Thymus (tissue), 11 donors: Measurements from ENCODE around the gene RNPS1. TPM values are rescaled to one million over a fixed set of nuclear protein-coding genes. Genes with fewer than 3 reads are reported as not detected.

ENCODE experiments used
- DNase-seq, 9 donors: peaks; one replicate each; pipeline ENCODE4 v3.0.0-alpha.2; 2013; ENCODE audit warnings: low spot score in 9 of 9, low read depth in 6 of 9, missing footprints in 1 of 9
- H3K27ac ChIP-seq, 2 donors: one replicate each; pipeline ENCODE4 v1.5.1; 2013; ENCODE audit warnings: control low read depth in 1 of 2, low read depth in 1 of 2, low read length in 1 of 2, mild to moderate bottlenecking in 1 of 2, moderate library complexity in 1 of 2
- H3K27me3 ChIP-seq, 2 donors: one replicate each; pipeline ENCODE4 v1.5.1; 2013; ENCODE audit warnings: low read length in 1 of 2; ENCODE audit not compliant: control insufficient read depth in 2 of 2, insufficient read depth in 1 of 2
- H3K36me3 ChIP-seq, 2 donors: one replicate each; pipeline ENCODE4 v1.5.1; 2013; ENCODE audit warnings: low read length in 1 of 2, mild to moderate bottlenecking in 1 of 2, moderate library complexity in 1 of 2; ENCODE audit not compliant: control insufficient read depth in 2 of 2, insufficient read depth in 2 of 2
- H3K4me1 ChIP-seq, 2 donors: one replicate each; pipeline ENCODE4 v1.5.1; 2013; ENCODE audit warnings: low read length in 2 of 2; ENCODE audit not compliant: control insufficient read depth in 2 of 2, insufficient read depth in 2 of 2
- H3K4me3 ChIP-seq, 2 donors: one replicate each; pipeline ENCODE4 v1.5.1; 2013; ENCODE audit warnings: low read length in 2 of 2, control low read depth in 1 of 2, mild to moderate bottlenecking in 1 of 2
- H3K9me3 ChIP-seq, 2 donors: one replicate each; pipeline ENCODE4 v1.5.1; 2013; ENCODE audit warnings: low read length in 1 of 2, mild to moderate bottlenecking in 1 of 2; ENCODE audit not compliant: control insufficient read depth in 2 of 2, insufficient read depth in 1 of 2
- WGBS: extraction: QIAGEN DNeasy Blood & Tissue Kit; methylation state at CpG from one replicate; pipeline ENCODE4 v1.1.7; 2013; 5-methylcytosine and 5-hydroxymethylcytosine counted together
- polyA plus RNA-seq: library from polyadenylated mRNA; stranded (reverse); fragments of 200-250 nt; gene quantifications from one replicate; pipeline ENCODE4 v1.2.3, GENCODE V29; 2013
- total RNA-seq: library from RNA; stranded (reverse); fragments of 120-200 nt; gene quantifications from one replicate; pipeline ENCODE4 v1.2.4, GENCODE V29; 2013
- donor health status: healthy.

RNPS1 gene
- total and polyA plus RNA-seq, 2 donors = 87.2 to 130 TPM

- no peak for DNase-seq
- Histone ChIP-seq H3K4me3 (no peak overlapping the region), H3K27ac (no peak overlapping the region), H3K36me3 (peaks cover 41 to 47% of the 10 kb centered on the region in 2 donors), H3K9me3 (peaks cover 0 to 3% of the 10 kb centered on the region in 2 donors), H3K4me1 (peaks cover 18 to 25% of the 10 kb centered on the region in 2 donors), H3K27me3 (no peaks in the 10 kb centered on the region)
- 97% methylated on average over 23 of the region's 23 CpGs for whole genome bisulfite sequencing
These were observed 59.6 kb downstream of the RNPS1 start for GRCh38 chr16:2208308-2208707.

- DNase-seq = no peak
- H3K27ac ChIP-seq = no peak overlapping the region
- no peak overlapping the region for H3K4me3 ChIP-seq
- peaks cover 41 to 42% of the 10 kb centered on the region in 2 donors for H3K36me3 ChIP-seq
- no peaks in the 10 kb centered on the region for H3K27me3 ChIP-seq
- 97% methylated on average over 9 of the region's 9 CpGs for WGBS
- peaks cover 14 to 21% of the 10 kb centered on the region in 2 donors for H3K4me1 ChIP-seq
- peaks cover 0 to 3% of the 10 kb centered on the region in 2 donors for H3K9me3 ChIP-seq
These were observed 60.1 kb downstream of the RNPS1 start for GRCh38 chr16:2207872-2208271.

DNA sequence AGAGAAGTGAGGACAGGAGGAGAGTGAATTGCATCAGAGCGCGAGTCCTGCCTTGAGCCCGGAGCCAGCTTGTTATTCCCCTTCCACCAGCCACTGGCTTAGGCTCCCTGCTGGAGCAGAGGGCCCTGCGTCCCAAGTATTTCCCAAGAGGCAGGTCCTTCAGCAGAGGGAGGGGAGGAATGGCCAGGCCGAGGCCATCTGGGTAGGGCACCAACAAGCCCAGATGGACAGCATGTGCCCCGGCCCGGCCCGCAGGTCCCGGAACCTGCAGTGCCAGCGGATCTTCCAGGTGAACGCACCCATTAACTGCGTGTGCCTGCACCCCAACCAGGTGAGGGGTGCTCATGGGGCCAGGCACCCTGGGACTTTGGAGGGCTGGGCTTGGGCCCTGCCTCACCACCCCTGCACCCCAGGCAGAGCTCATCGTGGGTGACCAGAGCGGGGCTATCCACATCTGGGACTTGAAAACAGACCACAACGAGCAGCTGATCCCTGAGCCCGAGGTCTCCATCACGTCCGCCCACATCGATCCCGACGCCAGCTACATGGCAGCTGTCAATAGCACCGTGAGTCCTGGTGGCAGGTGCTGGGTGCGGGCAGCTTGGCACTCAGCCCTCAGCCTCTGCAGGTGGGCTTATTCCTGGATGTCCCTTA, 61.0 kb downstream of the RNPS1 start:
- no peak overlapping the region for H3K27ac ChIP-seq

DNA sequence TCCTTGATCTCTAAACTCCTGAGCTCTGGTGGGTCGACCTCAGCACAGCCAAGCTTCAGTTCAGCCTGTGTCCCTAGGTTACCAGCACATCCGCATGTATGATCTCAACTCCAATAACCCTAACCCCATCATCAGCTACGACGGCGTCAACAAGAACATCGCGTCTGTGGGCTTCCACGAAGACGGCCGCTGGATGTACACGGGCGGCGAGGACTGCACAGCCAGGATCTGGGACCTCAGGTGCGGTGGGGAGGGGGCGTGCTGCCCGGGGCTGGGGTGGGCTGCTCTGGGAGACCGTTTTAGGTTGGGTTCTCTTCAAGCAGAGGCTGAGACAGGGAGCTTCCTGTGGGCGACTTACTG, 61.5 kb downstream of the RNPS1 start:
- H3K27ac ChIP-seq = no peak overlapping the region
- DNase-seq = no peak
- peaks cover 0 to 3% of the 10 kb centered on the region in 2 donors for H3K9me3 ChIP-seq
- peak overlapping the region; percentile 79 to 88 for H3K4me3 ChIP-seq
- peaks cover 33 to 38% of the 10 kb centered on the region in 2 donors for H3K36me3 ChIP-seq
- H3K4me1 ChIP-seq = peaks cover 12 to 13% of the 10 kb centered on the region in 2 donors
- peaks cover 0 to 9% of the 10 kb centered on the region in 2 donors for H3K27me3 ChIP-seq
- WGBS = 92% methylated on average over 18 of the region's 18 CpGs

More for the DNA sequence above, 61.0 kb downstream of the RNPS1 start:
- Histone ChIP-seq H3K4me3 (no peak overlapping the region), H3K9me3 (peaks cover 0 to 3% of the 10 kb centered on the region in 2 donors), H3K36me3 (peaks cover 33 to 41% of the 10 kb centered on the region in 2 donors), H3K4me1 (peaks cover 12 to 13% of the 10 kb centered on the region in 2 donors), H3K27me3 (peaks cover 0 to 3% of the 10 kb centered on the region in 2 donors)
- no peak for DNase-seq
- 98% methylated on average over 23 of the region's 23 CpGs for WGBS

DNA sequence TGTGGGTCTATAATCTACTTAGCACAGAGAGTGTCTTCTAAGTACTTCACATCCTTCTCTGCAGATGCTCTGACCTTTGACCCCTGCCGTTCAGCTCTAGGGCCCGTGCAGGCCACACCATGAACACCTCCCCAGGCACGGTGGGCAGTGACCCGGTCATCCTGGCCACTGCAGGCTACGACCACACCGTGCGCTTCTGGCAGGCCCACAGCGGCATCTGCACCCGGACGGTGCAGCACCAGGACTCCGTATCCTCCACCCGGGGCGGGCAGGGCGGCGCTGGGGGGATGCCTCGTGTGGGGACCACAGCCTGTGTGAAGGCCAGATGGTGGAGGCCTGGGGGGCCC, 62.0 kb downstream of the RNPS1 start:
- Histone ChIP-seq H3K4me1 (peaks cover 12 to 13% of the 10 kb centered on the region in 2 donors), H3K36me3 (peaks cover 33 to 38% of the 10 kb centered on the region in 2 donors), H3K4me3 (peak overlapping the region; percentile 79 to 88), H3K27ac (peak overlapping the region; percentile 50 to 78), H3K27me3 (peaks cover 0 to 9% of the 10 kb centered on the region in 2 donors), H3K9me3 (peaks cover 0 to 3% of the 10 kb centered on the region in 2 donors)
- no peak for DNase-seq
- 27% methylated on average over 16 of the region's 16 CpGs for WGBS

DNA sequence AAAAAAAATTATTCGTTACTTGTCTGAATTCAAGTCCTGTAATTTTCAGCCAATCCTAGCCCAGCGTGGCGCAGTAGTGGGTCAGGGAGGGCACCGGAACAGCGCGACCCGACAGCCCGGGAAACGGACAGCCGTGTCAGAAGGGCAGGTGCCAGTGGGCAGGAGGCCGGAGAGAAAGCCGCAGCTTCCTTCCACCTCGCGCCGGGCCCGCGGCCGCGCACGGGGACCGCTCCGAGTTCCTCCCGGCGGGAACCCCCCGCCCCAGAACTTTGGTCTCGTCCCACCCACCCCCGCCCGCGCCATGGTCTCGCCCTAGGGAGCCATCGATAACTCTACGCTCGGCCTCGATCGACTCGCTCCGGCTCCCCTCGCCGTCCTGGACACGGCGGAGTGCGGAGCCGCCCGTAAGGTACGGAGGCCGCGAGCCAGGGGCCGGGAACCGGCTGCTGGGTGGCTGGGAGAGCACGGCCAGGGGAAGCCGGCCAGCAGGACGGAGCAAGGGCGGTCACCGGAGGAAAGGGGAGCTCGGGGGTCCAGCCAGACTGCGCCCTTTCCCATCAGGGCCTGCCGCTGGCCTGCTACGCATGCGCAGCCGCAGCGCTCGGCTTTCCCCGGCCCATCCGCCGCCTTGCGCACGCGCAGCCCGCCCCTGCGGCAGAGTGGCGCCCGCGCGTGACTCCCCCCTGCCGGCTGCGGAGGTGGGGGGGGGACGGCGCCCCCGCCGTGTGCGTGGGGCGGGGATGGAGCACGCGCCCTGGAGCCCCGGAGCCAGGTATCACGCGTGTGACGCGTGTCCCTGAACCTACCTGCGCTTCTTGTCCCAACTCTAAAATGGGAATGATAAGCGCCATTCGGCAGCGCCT, 62.6 kb downstream of the RNPS1 start, which contains the start of gene MLST8:
MLST8 (plus strand) TSS at position 351 of the 863 bp plus-strand sequence. CDS start 632 bp downstream, outside the sequence.
- DNase-seq = peak; percentile 77 to 95 (median 90)
- H3K4me1 ChIP-seq = peaks cover 12 to 13% of the 10 kb centered on the region in 2 donors
- under 1% methylated on average over 93 of the region's 93 CpGs for WGBS
- H3K4me3 ChIP-seq = peak within 1 kb of the TSS; percentile 79 to 88
- H3K27me3 ChIP-seq = peaks cover 2 to 12% of the 10 kb centered on the region in 2 donors
- H3K27ac ChIP-seq = peak within 1 kb of the TSS; percentile 91 to 92
- H3K9me3 ChIP-seq = peaks cover 0 to 3% of the 10 kb centered on the region in 2 donors
- peaks cover 31 to 37% of the 10 kb centered on the region in 2 donors for H3K36me3 ChIP-seq

DNA sequence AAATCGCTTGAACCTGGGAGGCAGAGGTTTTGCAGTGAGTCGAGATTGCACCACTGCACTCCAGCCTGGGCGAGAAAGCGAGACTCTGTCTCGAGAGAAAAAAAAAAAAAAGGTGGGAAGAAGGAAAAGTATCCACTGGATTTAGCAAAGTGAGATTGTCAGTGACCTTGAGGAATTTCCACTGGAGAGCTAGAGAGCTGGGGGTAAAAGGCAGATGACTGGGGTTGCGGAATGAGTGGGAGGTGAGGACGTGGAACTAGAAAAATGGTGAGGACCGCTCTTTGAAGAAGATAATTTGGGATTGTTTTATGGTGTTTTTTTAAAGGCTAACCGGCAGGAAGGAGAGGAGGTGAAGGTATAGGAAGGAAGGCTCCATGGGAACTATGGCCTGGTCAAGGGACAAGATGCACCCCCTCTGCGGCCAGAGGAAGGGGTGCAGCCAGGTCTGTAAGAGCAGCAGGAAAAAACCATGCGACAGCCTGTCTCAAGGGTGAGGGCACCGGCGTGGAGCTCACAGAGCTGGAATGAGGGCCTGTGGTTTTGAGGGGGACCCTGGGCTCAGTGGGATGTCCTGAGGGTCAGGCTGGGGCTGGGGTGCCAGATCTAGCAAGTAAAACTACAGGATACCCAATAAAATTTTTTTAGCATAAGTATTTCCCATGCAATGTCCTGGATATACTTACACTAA, 63.4 kb downstream of the RNPS1 start:
- peaks cover 12 to 13% of the 10 kb centered on the region in 2 donors for H3K4me1 ChIP-seq
- peaks cover 24 to 30% of the 10 kb centered on the region in 2 donors for H3K36me3 ChIP-seq
- DNase-seq = peak in 1 of 9 donors; percentile 23
- peak overlapping the region in 1 of 2 donors; percentile 92 for H3K27ac ChIP-seq
- peak overlapping the region; percentile 79 to 88 for H3K4me3 ChIP-seq
- peaks cover 6 to 20% of the 10 kb centered on the region in 2 donors for H3K27me3 ChIP-seq
- 93% methylated on average over 13 of the region's 13 CpGs for WGBS
- peaks cover 0 to 3% of the 10 kb centered on the region in 2 donors for H3K9me3 ChIP-seq
